HG02870 (cell line): ENCODE results near the gene UAP1.
A peak's percentile ranks its signal among the peaks of the same experiment; 100 is the strongest.

Experiments used
- ATAC-seq: cut with Tn5 transposase; IDR thresholded peaks from one replicate; pipeline ENCODE4 v1.9.1; 2021; ENCODE audit warnings: mild to moderate bottlenecking, moderate library complexity; ENCODE audit not compliant: unreplicated experiment

The UAP1 gene

GRCh38 chr1:162612606-162613400 lies 51.3 kb downstream of the UAP1 start:
- no peak for ATAC-seq

- ATAC-seq, result no peak
Observed at GRCh38 chr1:162616848-162617247, 55.3 kb downstream of the UAP1 start.

GRCh38 chr1:162617513-162617912 lies 56.0 kb downstream of the UAP1 start:
- no peak for ATAC-seq

GRCh38 chr1:162619076-162619475 lies 57.6 kb downstream of the UAP1 start:
- no peak for ATAC-seq

- ATAC-seq, result no peak
Observed at GRCh38 chr1:162621256-162621655, 59.7 kb downstream of the UAP1 start.

GRCh38 chr1:162625679-162626078 lies 64.2 kb downstream of the UAP1 start:
- no peak for ATAC-seq

GRCh38 chr1:162626094-162626493 lies 64.6 kb downstream of the UAP1 start:
- ATAC-seq, result no peak

- peak; percentile 37 for ATAC-seq
Observed at GRCh38 chr1:162626761-162627160, 65.2 kb downstream of the UAP1 start.

- no peak for ATAC-seq
Observed at GRCh38 chr1:162627662-162628296, 66.3 kb downstream of the UAP1 start.

GRCh38 chr1:162629077-162629627 lies 67.6 kb downstream of the UAP1 start:
- no peak for ATAC-seq

- ATAC-seq, result no peak
Observed at GRCh38 chr1:162629651-162630050, 68.1 kb downstream of the UAP1 start.

- ATAC-seq, result no peak
Observed at GRCh38 chr1:162631546-162632191, 70.1 kb downstream of the UAP1 start.

GRCh38 chr1:162632217-162632666 lies 70.7 kb downstream of the UAP1 start, which contains the start of gene DDR2:
DDR2 (plus strand) TSS chr1:162632464; CDS start chr1:162719064, 86,600 bp downstream.
- no peak for ATAC-seq

- no peak for ATAC-seq
Observed at GRCh38 chr1:162632698-162633080, 71.2 kb downstream of the UAP1 start.

- peak; percentile 67 for ATAC-seq
Observed at GRCh38 chr1:162633081-162633762, 71.7 kb downstream of the UAP1 start.

GRCh38 chr1:162635418-162635817 lies 73.9 kb downstream of the UAP1 start:
- ATAC-seq, result no peak

GRCh38 chr1:162639718-162640117 lies 78.2 kb downstream of the UAP1 start:
- ATAC-seq, result peak; percentile 51

GRCh38 chr1:162641114-162641513 lies 79.6 kb downstream of the UAP1 start:
- no peak for ATAC-seq

GRCh38 chr1:162644986-162645314 lies 83.4 kb downstream of the UAP1 start:
- ATAC-seq, result no peak

- ATAC-seq, result no peak
Observed at GRCh38 chr1:162645666-162646065, 84.1 kb downstream of the UAP1 start.

- ATAC-seq, result no peak
Observed at GRCh38 chr1:162649583-162649982, 88.1 kb downstream of the UAP1 start.
